Rectal smooth muscle tissue (tissue), 1 donor: Measurements from ENCODE around the gene HTT.

ENCODE experiments used
- H3K27ac ChIP-seq: one replicate; pipeline ENCODE4 v1.7.0; 2013; ENCODE audit warnings: low read depth, low read length, inconsistent platforms
- H3K27me3 ChIP-seq: one replicate; pipeline ENCODE4 v1.7.0; 2013; ENCODE audit warnings: low read length; ENCODE audit not compliant: control insufficient read depth, insufficient read depth
- H3K36me3 ChIP-seq: one replicate; pipeline ENCODE4 v1.7.0; 2013; ENCODE audit warnings: low read length; ENCODE audit not compliant: control insufficient read depth, insufficient read depth
- H3K4me1 ChIP-seq: one replicate; pipeline ENCODE4 v1.7.0; 2013; ENCODE audit warnings: low read length; ENCODE audit not compliant: control insufficient read depth, insufficient read depth
- H3K4me3 ChIP-seq: one replicate; pipeline ENCODE4 v1.7.0; 2013; ENCODE audit warnings: low read length
- H3K9ac ChIP-seq: one replicate; pipeline ENCODE4 v1.7.0; 2013; ENCODE audit warnings: low read length

HTT gene

DNA sequence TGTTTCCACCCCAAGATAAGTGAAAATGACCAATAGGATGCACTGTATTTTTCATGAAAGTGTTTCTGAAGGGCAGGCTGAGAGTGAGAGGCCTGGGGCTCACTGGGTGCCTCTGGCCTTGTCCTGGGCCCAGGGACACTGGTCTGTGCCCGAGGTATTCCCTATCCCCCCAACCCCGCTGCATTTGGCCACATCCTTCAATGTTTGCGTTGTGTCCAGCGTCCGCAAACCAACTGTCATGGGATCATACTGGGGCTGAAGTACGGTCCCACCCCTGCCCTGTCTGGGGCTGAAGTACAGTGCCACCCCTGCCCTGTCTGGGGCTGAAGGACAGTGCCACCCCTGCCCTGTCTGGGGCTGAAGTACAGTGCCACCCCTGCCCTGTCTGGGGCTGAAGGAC lies 152.5 kb downstream of the HTT start:
- Histone ChIP-seq H3K4me3 (no peak overlapping the region), H3K27ac (no peak overlapping the region), H3K9ac (no peak overlapping the region), H3K27me3 (no peaks in the 10 kb centered on the region), H3K4me1 (no peaks in the 10 kb centered on the region), H3K36me3 (peaks cover 47% of the 10 kb centered on the region)

DNA sequence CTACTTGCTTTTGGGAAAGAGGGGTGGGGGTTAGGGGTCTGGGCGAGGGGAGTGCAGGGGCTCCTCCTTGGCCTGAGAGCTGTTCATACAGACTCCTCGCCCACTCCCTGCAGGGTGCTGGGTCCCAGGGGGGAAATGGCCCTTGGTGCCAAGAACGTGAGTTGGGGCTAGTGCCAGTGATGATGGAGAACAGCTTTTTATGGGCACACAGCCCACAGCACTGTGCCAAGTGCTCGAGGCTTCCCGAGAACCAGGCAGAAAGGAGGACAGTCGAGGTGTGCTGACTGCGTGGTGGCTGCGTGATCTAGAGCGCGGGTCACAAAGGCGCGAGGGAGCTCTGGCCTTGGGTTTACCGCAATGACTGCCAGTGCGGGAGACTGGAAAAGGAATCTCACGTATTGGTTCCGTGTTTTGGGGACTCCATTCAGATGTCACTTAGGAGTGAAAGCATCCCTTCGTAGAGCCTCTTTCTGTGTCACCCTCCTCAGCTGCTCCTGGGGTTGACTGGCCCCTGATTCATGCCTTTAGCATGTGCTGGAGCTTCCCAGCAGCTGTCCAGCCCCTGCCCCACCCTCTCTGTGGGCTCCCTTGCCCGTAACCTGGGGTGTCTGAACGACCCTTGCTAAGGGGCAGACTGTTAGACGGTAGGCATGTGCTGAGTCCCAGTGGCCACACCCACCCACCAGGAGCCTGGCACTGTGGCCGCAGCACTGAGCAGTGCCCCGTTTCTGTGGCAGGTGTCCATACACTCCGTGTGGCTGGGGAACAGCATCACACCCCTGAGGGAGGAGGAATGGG lies 153.6 kb downstream of the HTT start:
- H3K4me3 ChIP-seq, result no peak overlapping the region
- no peaks in the 10 kb centered on the region for H3K27me3 ChIP-seq
- H3K27ac ChIP-seq, result no peak overlapping the region
- peaks cover 54% of the 10 kb centered on the region for H3K36me3 ChIP-seq
- no peak overlapping the region for H3K9ac ChIP-seq
- no peaks in the 10 kb centered on the region for H3K4me1 ChIP-seq

DNA sequence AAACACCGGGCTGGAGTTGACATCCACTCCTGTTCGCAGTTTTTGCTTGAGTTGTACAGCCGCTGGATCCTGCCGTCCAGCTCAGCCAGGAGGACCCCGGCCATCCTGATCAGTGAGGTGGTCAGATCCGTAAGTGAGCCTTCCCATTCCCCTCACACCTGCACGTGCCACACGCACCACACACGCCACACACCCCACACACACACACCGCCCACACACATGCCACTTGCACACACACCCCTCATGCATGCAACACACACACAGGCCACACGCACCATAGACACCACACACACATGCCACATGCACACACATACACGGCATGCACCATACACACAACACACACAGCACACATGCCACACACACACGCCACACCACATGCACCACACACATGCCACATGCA lies 154.4 kb downstream of the HTT start:
- H3K27ac ChIP-seq, result no peak overlapping the region
- H3K27me3 ChIP-seq, result no peaks in the 10 kb centered on the region
- no peak overlapping the region for H3K9ac ChIP-seq
- peaks cover 52% of the 10 kb centered on the region for H3K36me3 ChIP-seq
- no peak overlapping the region for H3K4me3 ChIP-seq
- H3K4me1 ChIP-seq, result no peaks in the 10 kb centered on the region

GRCh38 chr4:3229328-3229727 lies 154.8 kb downstream of the HTT start:
- H3K27ac ChIP-seq, result no peak overlapping the region
- H3K27me3 ChIP-seq, result no peaks in the 10 kb centered on the region
- no peak overlapping the region for H3K9ac ChIP-seq
- no peak overlapping the region for H3K4me3 ChIP-seq
- no peaks in the 10 kb centered on the region for H3K4me1 ChIP-seq
- peaks cover 47% of the 10 kb centered on the region for H3K36me3 ChIP-seq

- Histone ChIP-seq H3K4me1 (no peaks in the 10 kb centered on the region), H3K9ac (no peak overlapping the region), H3K36me3 (peaks cover 41% of the 10 kb centered on the region), H3K27ac (no peak overlapping the region), H3K27me3 (no peaks in the 10 kb centered on the region), H3K4me3 (no peak overlapping the region)
Observed at GRCh38 chr4:3229964-3230363, 155.5 kb downstream of the HTT start.

GRCh38 chr4:3231471-3231870 lies 157.0 kb downstream of the HTT start:
- peaks cover 48% of the 10 kb centered on the region for H3K36me3 ChIP-seq

GRCh38 chr4:3232001-3232400 lies 157.5 kb downstream of the HTT start:
- H3K36me3 ChIP-seq, result peaks cover 48% of the 10 kb centered on the region
- no peak overlapping the region for H3K27ac ChIP-seq
- no peaks in the 10 kb centered on the region for H3K27me3 ChIP-seq
- H3K4me1 ChIP-seq, result no peaks in the 10 kb centered on the region
- no peak overlapping the region for H3K9ac ChIP-seq
- no peak overlapping the region for H3K4me3 ChIP-seq

More at GRCh38 chr4:3231471-3231870, 157.0 kb downstream of the HTT start:
- no peaks in the 10 kb centered on the region for H3K27me3 ChIP-seq
- no peak overlapping the region for H3K27ac ChIP-seq
- no peaks in the 10 kb centered on the region for H3K4me1 ChIP-seq
- H3K4me3 ChIP-seq, result no peak overlapping the region
- no peak overlapping the region for H3K9ac ChIP-seq

DNA sequence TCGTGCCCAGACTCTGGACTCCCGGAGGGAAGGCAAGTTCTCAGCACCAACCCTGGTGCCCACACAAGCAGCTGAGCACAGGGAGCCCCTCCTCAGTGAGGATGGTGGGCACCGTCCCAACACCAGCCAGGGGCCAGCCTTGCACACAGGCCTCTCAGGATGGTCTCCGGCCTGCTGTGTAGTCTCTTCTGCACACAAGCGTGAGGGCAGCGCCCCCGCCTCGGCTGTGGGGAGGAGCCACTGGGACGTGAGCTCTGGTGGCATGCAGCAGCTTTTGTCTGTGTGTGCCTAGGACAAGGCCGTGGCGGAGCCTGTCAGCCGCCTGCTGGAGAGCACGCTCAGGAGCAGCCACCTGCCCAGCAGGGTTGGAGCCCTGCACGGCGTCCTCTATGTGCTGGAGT lies 158.4 kb downstream of the HTT start:
- Histone ChIP-seq H3K4me3 (no peak overlapping the region), H3K4me1 (no peaks in the 10 kb centered on the region), H3K27me3 (no peaks in the 10 kb centered on the region), H3K27ac (no peak overlapping the region), H3K9ac (no peak overlapping the region), H3K36me3 (peaks cover 49% of the 10 kb centered on the region)

DNA sequence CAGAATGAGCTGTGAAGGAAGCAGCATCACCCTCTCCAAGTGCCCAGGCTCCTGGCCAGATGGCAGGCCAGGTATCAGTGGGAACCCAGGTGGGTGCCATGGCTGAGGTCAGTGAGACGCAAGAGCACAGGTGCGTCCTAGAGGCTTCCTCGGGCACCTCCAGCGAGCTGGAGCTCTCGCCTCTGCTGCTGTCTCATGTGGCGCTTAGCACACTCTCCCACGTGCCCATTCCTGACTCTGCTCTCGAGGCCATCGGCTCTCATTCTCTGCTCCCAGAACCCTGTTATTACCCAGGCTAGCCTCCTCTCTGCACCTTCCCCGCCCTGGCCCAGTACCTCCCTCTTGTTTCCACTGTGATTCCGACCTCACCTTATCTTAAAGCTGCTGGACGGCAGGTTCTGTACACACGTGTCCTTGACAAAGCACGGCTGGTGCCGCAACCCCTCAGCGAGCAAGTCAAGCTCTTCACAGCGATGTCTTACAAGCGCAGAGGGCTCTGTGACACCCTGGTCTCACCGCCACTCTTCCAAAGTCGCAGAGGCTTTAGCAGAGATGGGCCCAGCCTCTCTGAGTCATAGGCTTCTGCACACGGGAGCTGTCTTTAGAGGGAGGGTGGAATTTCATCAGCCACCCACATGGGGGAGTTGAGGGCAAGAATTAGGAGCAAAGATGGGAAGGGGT lies 159.1 kb downstream of the HTT start:
- Histone ChIP-seq H3K4me1 (no peaks in the 10 kb centered on the region), H3K27ac (no peak overlapping the region), H3K27me3 (no peaks in the 10 kb centered on the region), H3K36me3 (peaks cover 53% of the 10 kb centered on the region), H3K4me3 (no peak overlapping the region), H3K9ac (no peak overlapping the region)

- H3K27me3 ChIP-seq, result no peaks in the 10 kb centered on the region
- H3K36me3 ChIP-seq, result peaks cover 49% of the 10 kb centered on the region
- no peak overlapping the region for H3K27ac ChIP-seq
- H3K9ac ChIP-seq, result no peak overlapping the region
- H3K4me1 ChIP-seq, result no peaks in the 10 kb centered on the region
- no peak overlapping the region for H3K4me3 ChIP-seq
Observed at GRCh38 chr4:3234171-3235029, 159.9 kb downstream of the HTT start.

DNA sequence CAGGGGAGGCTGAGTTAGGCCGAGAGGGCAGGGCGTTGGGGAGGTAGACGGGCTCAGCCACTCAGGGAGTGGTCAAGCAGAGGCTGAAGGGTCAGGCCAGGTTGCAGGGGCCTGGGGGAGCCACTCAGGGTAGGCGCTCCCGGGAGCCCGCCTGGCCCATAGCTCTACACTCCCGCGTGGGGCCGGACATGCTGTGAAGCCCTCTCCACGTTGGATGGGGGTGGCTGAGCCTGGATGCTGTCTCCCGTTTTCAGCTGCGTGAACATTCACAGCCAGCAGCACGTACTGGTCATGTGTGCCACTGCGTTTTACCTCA lies 160.5 kb downstream of the HTT start:
- Histone ChIP-seq H3K27me3 (no peaks in the 10 kb centered on the region), H3K4me3 (no peak overlapping the region), H3K36me3 (peaks cover 44% of the 10 kb centered on the region), H3K9ac (no peak overlapping the region), H3K27ac (no peak overlapping the region), H3K4me1 (no peaks in the 10 kb centered on the region)

GRCh38 chr4:3235581-3235980 lies 161.1 kb downstream of the HTT start:
- Histone ChIP-seq H3K36me3 (peaks cover 40% of the 10 kb centered on the region), H3K27me3 (no peaks in the 10 kb centered on the region), H3K4me3 (no peak overlapping the region), H3K9ac (no peak overlapping the region), H3K4me1 (peaks cover under 1% of the 10 kb centered on the region), H3K27ac (no peak overlapping the region)
